B cell (primary cell): ENCODE data around the gene PLCG1. TPM values are rescaled to one million over a fixed set of nuclear protein-coding genes. Genes with fewer than 3 reads are reported as not detected.
A peak's percentile ranks its signal among the peaks of the same experiment; 100 is the strongest.

Source experiments
- ATAC-seq: fragments of 200-7000 bp; cut with Tn5 transposase; one replicate; pipeline ENCODE4 v1.10.0; 2021; ENCODE audit warnings: low read depth, mild to moderate bottlenecking, moderate number of reproducible peaks, moderate library complexity
- CTCF ChIA-PET: fragments of 350-600 bp; sonication (Branson Sonifier 250); formaldehyde crosslinking; loops from one replicate; lab custom pipeline; 2021; ENCODE audit warnings: antibody characterized with exemption, inconsistent platforms; lab: Charles Lee
- POLR2A ChIA-PET: fragments of 350-600 bp; sonication (Branson Sonifier 250); formaldehyde crosslinking; loops from one replicate; lab custom pipeline; 2021; ENCODE audit warnings: antibody characterized with exemption; lab: Charles Lee
- DNase-seq: peaks from one replicate; pipeline ENCODE4 v3.0.0; 2013
- H2AFZ ChIP-seq: 2 replicates; pipeline ENCODE4 v1.6.1; 2012; ENCODE audit warnings: mild to moderate bottlenecking, low read depth, low read length; ENCODE audit not compliant: insufficient read depth, poor library complexity, severe bottlenecking
- H3K27ac ChIP-seq, 2 donors: 1 replicate in 1 of 2; 2 replicates in 1 of 2; pipeline ENCODE4 v1.5.1; 2012 to 2013; ENCODE audit warnings: low read length in 2 of 2, mild to moderate bottlenecking in 2 of 2, moderate library complexity in 1 of 2
- H3K27me3 ChIP-seq, 4 experiments: fragments of 200-600 bp in 1 of 4; sonication (generic) in 1 of 4; replicated peaks in 1 of 4; 1 replicate in 2 of 4; 2 replicates in 2 of 4; pipeline versions ENCODE4 v1.6.1 to v1.7.0; 2013 to 2016; ENCODE audit warnings: low read length in 3 of 4, mild to moderate bottlenecking in 2 of 4, mixed read lengths in 1 of 4, moderate library complexity in 1 of 4; ENCODE audit not compliant: insufficient read depth in 4 of 4, control insufficient read depth in 3 of 4; ENCODE audit errors: control extremely low read depth in 1 of 4
- H3K36me3 ChIP-seq, 2 experiments: replicated peaks in 1 of 2; 1 replicate in 1 of 2; 2 replicates in 1 of 2; pipeline versions ENCODE4 v1.6.1 to v1.7.1; 2013; ENCODE audit warnings: low read length in 1 of 2; ENCODE audit not compliant: insufficient read depth in 2 of 2, control insufficient read depth in 1 of 2; ENCODE audit errors: control extremely low read depth in 1 of 2, extremely low read depth in 1 of 2
- H3K4me1 ChIP-seq, 2 donors: fragments of 200-600 bp in 1 of 2; sonication (generic) in 1 of 2; 1 replicate in 1 of 2; 2 replicates in 1 of 2; pipeline versions ENCODE4 v1.5.1 to v1.6.1; 2013 to 2017; ENCODE audit warnings: low read length in 2 of 2; ENCODE audit not compliant: control insufficient read depth in 2 of 2, insufficient read depth in 2 of 2
- H3K4me2 ChIP-seq: replicated peaks from 2 replicates; pipeline ENCODE3; 2012; ENCODE audit warnings: mild to moderate bottlenecking, low read depth, low read length; ENCODE audit not compliant: poor library complexity, severe bottlenecking
- H3K4me3 ChIP-seq, 5 experiments: fragments of 200-600 bp in 1 of 5; sonication (generic) in 1 of 5; 1 replicate in 3 of 5; 2 replicates in 2 of 5; pipeline versions ENCODE4 v1.5.1 to v1.7.0; 2011 to 2016; ENCODE audit warnings: low read length in 4 of 5, mild to moderate bottlenecking in 4 of 5, low read depth in 2 of 5, control low read depth in 1 of 5, moderate library complexity in 1 of 5; ENCODE audit not compliant: insufficient read depth in 1 of 5; ENCODE audit errors: control extremely low read depth in 1 of 5, extremely low read depth in 1 of 5
- H3K79me2 ChIP-seq: fragments of 200-600 bp; sonication (generic); one replicate; pipeline ENCODE4 v1.6.0; 2016; ENCODE audit warnings: low read length; ENCODE audit not compliant: control insufficient read depth, insufficient read depth
- H3K9ac ChIP-seq: fragments of 200-600 bp; sonication (generic); 2 replicates; pipeline ENCODE4 v1.6.1; 2017; ENCODE audit warnings: mild to moderate bottlenecking, low read length, moderate library complexity
- H3K9me3 ChIP-seq, 3 donors: one replicate each; pipeline versions ENCODE4 v1.6.1 to v1.7.1; 2013; ENCODE audit warnings: low read length in 2 of 3; ENCODE audit not compliant: control insufficient read depth in 2 of 3, insufficient read depth in 1 of 3; ENCODE audit errors: control extremely low read depth in 1 of 3
- H4K20me1 ChIP-seq: 2 replicates; pipeline ENCODE4 v1.6.0; 2012; ENCODE audit warnings: mild to moderate bottlenecking, low read length; ENCODE audit not compliant: insufficient read depth, control insufficient read depth, poor library complexity, severe bottlenecking
- H3K27ac Mint-ChIP-seq: one replicate; pipeline ENCODE4 v1.8.0; 2021; ENCODE audit warnings: mixed read lengths
- H3K27me3 Mint-ChIP-seq: one replicate; pipeline ENCODE4 v1.8.0; 2021; ENCODE audit warnings: mixed read lengths
- H3K4me1 Mint-ChIP-seq: one replicate; pipeline ENCODE4 v1.8.0; 2021; ENCODE audit warnings: mixed read lengths
- H3K4me3 Mint-ChIP-seq: one replicate; pipeline ENCODE4 v1.8.0; 2021; ENCODE audit warnings: mixed read lengths
- H3K9me3 Mint-ChIP-seq: one replicate; pipeline ENCODE4 v1.8.0; 2022; ENCODE audit warnings: mixed read lengths; ENCODE audit not compliant: insufficient read depth
- CTCF ChIP-seq: fragments of 200-600 bp; IDR thresholded peaks from one replicate; pipeline ENCODE4 v1.8.0; 2022; ENCODE audit warnings: antibody characterized with exemption, mild to moderate bottlenecking
- EZH2 ChIP-seq: IDR thresholded peaks from 2 replicates; pipeline ENCODE4 v1.6.1; 2012; ENCODE audit warnings: borderline replicate concordance, low read depth, mild to moderate bottlenecking, moderate library complexity, low read length; ENCODE audit not compliant: insufficient read depth, poor library complexity, severe bottlenecking
- WGBS: methylation state at CpG from one replicate; pipeline ENCODE4 v1.1.5; 2013; ENCODE audit warnings: missing lambda C conversion rate; ENCODE audit not compliant: insufficient coverage; 5-methylcytosine and 5-hydroxymethylcytosine counted together
- intact Hi-C: fragments of 100-400 bp; cut with micrococcal nuclease; formaldehyde crosslinking; loops from one replicate; pipeline ENCODE4 v1.10.0; 2022
- polyA plus RNA-seq: library from polyadenylated mRNA; depleted of rRNA; stranded (reverse); fragments of >200 nt; gene quantifications from 2 replicates; pipeline ENCODE4 v1.2.3, GENCODE V29; 2012
- total RNA-seq, 2 donors: library from RNA; stranded (reverse); fragments of 120-200 nt in 1 of 2; gene quantifications; 1 replicate in 1 of 2; 2 replicates in 1 of 2; pipeline versions ENCODE4 v1.2.3 to v1.2.4, GENCODE V29; 2013 to 2022

PLCG1 gene
- total and polyA plus RNA-seq, 2 donors (not counting 1 experiment from before 2014, with no cell fraction given) = 98.7 to 101 TPM

GRCh38 chr20:41171736-41172295 is 34.5 kb downstream of the PLCG1 start:
- WGBS = 100% methylated on average over 3 of the region's 3 CpGs
- DNase-seq = no peak
- Histone ChIP-seq H2AFZ (no peak overlapping the region), H3K4me3 (no peak overlapping the region), H4K20me1 (no peaks in the 10 kb centered on the region), H3K36me3 (peaks cover 0 to 60% of the 10 kb centered on the region in 2 experiments), H3K27me3 (no peaks in the 10 kb centered on the region), H3K4me1 (peaks cover 6 to 13% of the 10 kb centered on the region in 2 donors), H3K4me2 (no peak overlapping the region), H3K27ac (no peak overlapping the region), H3K9me3 (no peaks in the 10 kb centered on the region), H3K9ac (no peak overlapping the region), H3K79me2 (no peaks in the 10 kb centered on the region)
- Mint-ChIP-seq H3K9me3 (no peaks in the 10 kb centered on the region), H3K27me3 (no peaks in the 10 kb centered on the region), H3K4me3 (no peak overlapping the region), H3K4me1 (peaks cover 10% of the 10 kb centered on the region), H3K27ac (peak overlapping the region; percentile 24)
- ATAC-seq = no peak
- TF ChIP-seq EZH2 = no peak
- ChIA-PET CTCF (interaction anchor here (0.8 to 7.4 kb wide), 15 partner anchors 9 to 308 kb away, joined by 3 to 196 read pairs (median 8); partner anchors contain the start of gene LPIN3), POLR2A (no interaction called here)
- intact Hi-C loops = no loop called here

GRCh38 chr20:41172296-41173140 is 35.2 kb downstream of the PLCG1 start:
- no peak for DNase-seq
- Histone ChIP-seq H3K27me3 (no peaks in the 10 kb centered on the region), H3K4me3 (no peak overlapping the region), H3K27ac (no peak overlapping the region), H4K20me1 (no peaks in the 10 kb centered on the region), H2AFZ (no peak overlapping the region), H3K9me3 (no peaks in the 10 kb centered on the region), H3K36me3 (peaks cover 0 to 55% of the 10 kb centered on the region in 2 experiments), H3K79me2 (no peaks in the 10 kb centered on the region), H3K9ac (no peak overlapping the region), H3K4me1 (peaks cover 6% of the 10 kb centered on the region in 2 donors), H3K4me2 (no peak overlapping the region)
- CTCF ChIA-PET = interaction anchor here (0.6 to 7.4 kb wide), 47 partner anchors 8 to 435 kb away, joined by 3 to 196 read pairs (median 5); partner anchors contain the start of genes LPIN3 and PLCG1
- Mint-ChIP-seq H3K27ac (peak overlapping the region; percentile 6), H3K27me3 (no peaks in the 10 kb centered on the region), H3K4me1 (peaks cover 4% of the 10 kb centered on the region), H3K9me3 (no peaks in the 10 kb centered on the region), H3K4me3 (no peak overlapping the region)
- ATAC-seq = no peak
- TF ChIP-seq EZH2 (no peak), CTCF (no peak)
- intact Hi-C loops = loop anchor here (1.0 kb wide), 2 partner anchors 37 to 60 kb away; no protein-coding TSS in a partner anchor
- 95% methylated on average over 16 of the region's 18 CpGs for WGBS
- POLR2A ChIA-PET = interaction anchor here (0.7 to 1.5 kb wide), 2 partner anchors 39 to 133 kb away, joined by 3 to 9 read pairs; no protein-coding TSS in a partner anchor
